GM12864 (cell line): ENCODE measurements around the gene OXTR.

ENCODE experiments used
- DNase-seq: peaks from one replicate; pipeline ENCODE4 v3.0.0-alpha.2; 2011; ENCODE audit warnings: low read depth
- H3K4me3 ChIP-seq: 2 replicates; pipeline ENCODE4 v1.5.1; 2011; ENCODE audit warnings: mild to moderate bottlenecking, low read depth, low read length, control low read depth
- TF ChIP-seq, protein P1 (sequence below): IDR thresholded peaks from 2 replicates; pipeline ENCODE4 v1.5.1; 2011; ENCODE audit warnings: low read depth, mild to moderate bottlenecking, moderate library complexity, low read length, control low read depth, inconsistent platforms; ENCODE audit errors: missing control alignments

Gene OXTR

DNA sequence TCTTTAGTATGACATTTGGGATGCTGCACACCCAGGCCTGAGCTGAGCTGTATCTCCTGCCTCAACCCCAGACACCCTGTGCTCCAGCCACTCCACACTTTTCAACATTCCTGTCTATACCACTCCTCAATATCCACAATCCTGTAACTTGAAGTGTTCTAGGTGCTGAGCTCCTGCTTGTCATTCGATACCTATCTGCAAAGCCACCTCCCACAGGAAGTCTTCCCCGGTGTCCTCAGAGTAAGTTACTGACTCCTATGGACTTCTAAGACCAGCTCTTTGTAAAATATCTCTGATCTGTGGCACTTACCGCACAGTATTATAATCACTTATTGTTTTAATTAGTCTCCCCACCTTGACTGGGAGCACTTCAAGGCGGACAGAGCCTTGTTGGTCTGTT lies 37.0 kb downstream of the OXTR start:
- DNase-seq = no peak
- TF ChIP-seq, protein P1, sequence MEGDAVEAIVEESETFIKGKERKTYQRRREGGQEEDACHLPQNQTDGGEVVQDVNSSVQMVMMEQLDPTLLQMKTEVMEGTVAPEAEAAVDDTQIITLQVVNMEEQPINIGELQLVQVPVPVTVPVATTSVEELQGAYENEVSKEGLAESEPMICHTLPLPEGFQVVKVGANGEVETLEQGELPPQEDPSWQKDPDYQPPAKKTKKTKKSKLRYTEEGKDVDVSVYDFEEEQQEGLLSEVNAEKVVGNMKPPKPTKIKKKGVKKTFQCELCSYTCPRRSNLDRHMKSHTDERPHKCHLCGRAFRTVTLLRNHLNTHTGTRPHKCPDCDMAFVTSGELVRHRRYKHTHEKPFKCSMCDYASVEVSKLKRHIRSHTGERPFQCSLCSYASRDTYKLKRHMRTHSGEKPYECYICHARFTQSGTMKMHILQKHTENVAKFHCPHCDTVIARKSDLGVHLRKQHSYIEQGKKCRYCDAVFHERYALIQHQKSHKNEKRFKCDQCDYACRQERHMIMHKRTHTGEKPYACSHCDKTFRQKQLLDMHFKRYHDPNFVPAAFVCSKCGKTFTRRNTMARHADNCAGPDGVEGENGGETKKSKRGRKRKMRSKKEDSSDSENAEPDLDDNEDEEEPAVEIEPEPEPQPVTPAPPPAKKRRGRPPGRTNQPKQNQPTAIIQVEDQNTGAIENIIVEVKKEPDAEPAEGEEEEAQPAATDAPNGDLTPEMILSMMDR = no peak
- no peak overlapping the region for H3K4me3 ChIP-seq

DNA sequence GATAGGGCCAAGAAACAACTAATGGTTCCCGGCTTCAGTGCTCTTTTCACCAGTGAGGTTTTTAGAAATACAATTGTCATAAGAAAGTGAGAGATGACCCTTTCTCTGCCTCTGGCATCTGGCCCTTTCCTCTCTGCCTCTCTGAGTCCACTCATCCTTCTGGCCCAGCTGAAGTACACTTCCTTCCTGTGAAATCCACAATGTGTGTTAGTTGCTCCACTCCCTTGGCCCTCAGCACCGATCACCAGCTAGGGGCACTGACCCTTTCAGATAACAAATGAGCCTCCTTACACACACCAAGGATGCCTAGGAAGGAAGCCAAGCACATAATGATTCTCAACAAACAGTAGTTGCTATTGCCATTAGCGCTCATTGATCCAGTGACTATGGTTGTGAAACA lies 38.8 kb downstream of the OXTR start:
- DNase-seq = no peak

DNA sequence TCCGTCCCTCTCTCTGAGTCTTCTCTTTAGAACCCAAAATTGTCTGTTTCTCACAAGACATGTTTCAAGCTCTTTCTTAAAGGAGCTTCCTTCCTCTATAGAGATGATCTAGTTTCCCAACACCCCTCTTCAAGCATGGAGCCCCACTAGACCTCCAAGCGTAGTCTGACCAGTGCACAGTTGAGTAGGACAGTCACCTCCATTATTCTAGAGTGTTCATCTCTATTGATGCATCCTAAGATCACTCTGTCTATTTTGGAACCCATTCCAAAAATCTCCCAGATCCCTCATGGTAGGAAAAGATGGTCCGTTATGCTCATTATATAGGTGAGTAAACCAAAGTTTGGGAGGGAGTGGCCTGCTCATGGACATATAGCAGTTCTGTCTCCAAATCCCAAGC lies 39.9 kb downstream of the OXTR start:
- TF ChIP-seq, protein P1 = no peak
- DNase-seq = no peak
- H3K4me3 ChIP-seq = no peak overlapping the region

More for the DNA sequence above, 38.8 kb downstream of the OXTR start:
- H3K4me3 ChIP-seq = no peak overlapping the region
- TF ChIP-seq, protein P1 = no peak

DNA sequence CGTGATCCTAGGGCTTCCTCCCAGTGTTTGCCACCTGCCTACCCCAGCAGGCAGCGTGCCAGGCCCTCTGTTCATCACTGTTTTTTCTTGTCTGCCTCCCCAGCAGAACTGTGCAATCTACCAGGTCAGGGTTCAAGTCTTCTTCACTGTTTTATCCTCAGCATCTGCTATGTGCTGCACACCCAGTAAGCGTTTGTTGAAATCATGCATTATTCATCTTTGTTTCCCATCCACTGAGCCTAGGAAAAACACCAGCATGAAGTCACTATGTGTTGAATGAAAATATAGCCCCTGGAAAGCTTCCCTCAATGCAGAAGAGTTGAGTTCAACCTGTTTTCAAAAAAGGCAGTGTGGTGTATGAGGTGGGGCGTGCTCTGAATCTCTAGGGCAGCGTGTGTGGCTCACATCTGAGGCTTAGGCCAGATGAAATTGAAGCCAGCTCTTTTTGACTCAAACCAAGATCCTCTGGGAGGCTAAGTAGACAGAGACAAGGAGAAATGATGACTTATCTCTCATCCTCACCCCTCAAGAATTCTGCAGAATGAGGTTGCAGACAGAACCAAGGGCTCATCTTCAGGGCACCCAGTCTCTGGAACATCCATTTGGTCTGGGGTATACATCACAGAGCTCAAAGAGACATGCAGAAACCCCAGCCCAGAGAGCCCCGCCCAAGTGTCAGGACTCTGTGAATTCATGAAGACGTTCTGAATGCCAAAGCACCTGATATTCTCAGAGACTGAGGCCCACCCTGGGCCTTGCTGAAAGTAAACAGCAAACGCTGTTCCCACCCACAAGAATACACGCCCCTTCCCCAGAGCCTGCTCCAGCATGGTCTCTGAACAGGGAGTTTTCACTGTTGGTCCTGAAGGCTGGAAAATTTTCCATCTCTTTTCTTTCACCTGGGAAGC lies 41.6 kb downstream of the OXTR start:
- TF ChIP-seq, protein P1 = no peak
- H3K4me3 ChIP-seq = no peak overlapping the region
- DNase-seq = no peak

DNA sequence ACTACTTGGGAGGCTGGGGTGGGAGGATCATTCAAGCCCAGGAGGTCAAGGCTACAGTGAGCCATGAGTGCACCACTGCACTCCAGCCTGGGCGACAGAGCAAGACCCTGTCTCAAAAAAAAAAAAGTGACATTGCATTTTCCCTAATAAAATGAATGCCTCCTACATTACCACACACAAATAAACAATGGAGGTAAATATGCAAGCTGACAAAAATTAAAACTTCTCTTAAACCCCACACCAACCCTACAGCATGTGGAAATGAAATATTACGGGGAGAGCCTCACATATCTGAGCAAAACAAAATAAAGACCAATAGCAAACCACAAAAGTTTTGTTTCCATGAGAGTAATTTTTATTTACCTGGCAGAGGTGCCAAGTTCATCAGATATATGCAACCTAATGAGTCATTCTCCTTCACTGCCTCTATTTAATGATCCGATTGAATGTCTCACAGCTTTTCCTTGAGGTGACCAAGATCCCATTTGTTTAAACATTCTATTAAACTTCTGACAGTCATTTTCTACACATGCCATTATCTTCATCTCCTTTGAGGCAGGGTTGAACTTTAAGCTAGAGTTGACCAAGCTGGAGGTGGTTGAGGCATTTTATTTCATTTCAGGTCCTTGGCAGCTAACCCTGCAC lies 45.2 kb downstream of the OXTR start:
- TF ChIP-seq, protein P1 = no peak
- DNase-seq = no peak
- no peak overlapping the region for H3K4me3 ChIP-seq

DNA sequence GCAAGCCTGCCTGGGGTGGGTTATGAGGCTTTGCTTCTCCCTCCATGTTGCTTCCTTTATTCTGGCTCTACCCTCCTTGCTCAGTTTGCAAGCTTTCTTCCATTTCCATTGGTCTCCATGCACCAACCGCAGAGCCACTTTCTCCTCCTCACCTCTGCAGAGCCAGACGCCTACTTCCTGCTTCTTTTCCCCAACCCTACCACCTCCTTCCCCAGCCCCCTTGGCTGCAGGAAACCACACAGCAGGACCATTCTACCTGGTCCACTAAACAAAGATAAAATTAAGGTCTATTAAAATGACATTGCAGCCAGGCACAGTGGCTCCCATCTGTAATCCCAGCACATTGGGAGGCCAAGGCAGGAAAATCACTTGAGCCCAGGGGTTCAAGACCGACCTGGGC lies 45.8 kb downstream of the OXTR start:
- no peak for DNase-seq
- no peak overlapping the region for H3K4me3 ChIP-seq
- TF ChIP-seq, protein P1 = no peak
